Mesenchymal stem cell (in vitro differentiated cells and primary cell): ENCODE data around the gene RIMS3.
"Not testable (repeated sequence)": the region's sequence is repeated elsewhere in the genome, so short reads cannot be mapped to it uniquely, and the experiment has no call there.

Experiments
- DNase-seq: peaks from one replicate; pipeline ENCODE4 v3.0.0-alpha.2; 2013
- H2AFZ ChIP-seq: one replicate; pipeline ENCODE4 v1.6.1; 2013; ENCODE audit warnings: low read depth, mild to moderate bottlenecking, control low read depth, inconsistent platforms, low read length, moderate library complexity
- H2AK5ac ChIP-seq: 2 replicates; pipeline ENCODE4 v1.6.1; 2013; ENCODE audit warnings: low read length, moderate library complexity, mild to moderate bottlenecking, inconsistent platforms; ENCODE audit not compliant: severe bottlenecking
- H2BK120ac ChIP-seq: one replicate; pipeline ENCODE4 v1.6.1; 2013; ENCODE audit warnings: low read depth, mild to moderate bottlenecking, inconsistent platforms, low read length, moderate library complexity
- H2BK12ac ChIP-seq, 2 experiments: one replicate each; pipeline ENCODE4 v1.6.1; 2013; ENCODE audit warnings: inconsistent platforms in 2 of 2, low read length in 2 of 2, mild to moderate bottlenecking in 2 of 2, moderate library complexity in 2 of 2, control low read depth in 1 of 2
- H2BK15ac ChIP-seq: one replicate; pipeline ENCODE4 v1.6.1; 2013; ENCODE audit warnings: mild to moderate bottlenecking, low read depth, inconsistent platforms; ENCODE audit not compliant: poor library complexity, severe bottlenecking
- H2BK5ac ChIP-seq: 2 replicates; pipeline ENCODE4 v1.6.1; 2013; ENCODE audit warnings: low read depth, mild to moderate bottlenecking, low read length, control low read depth, inconsistent platforms; ENCODE audit not compliant: poor library complexity, severe bottlenecking
- H3K14ac ChIP-seq, 2 experiments: one replicate each; pipeline ENCODE4 v1.6.1; 2013; ENCODE audit warnings: inconsistent platforms in 2 of 2, low read length in 2 of 2, control low read depth in 1 of 2, mild to moderate bottlenecking in 1 of 2, moderate library complexity in 1 of 2
- H3K18ac ChIP-seq, 2 experiments: one replicate each; pipeline ENCODE4 v1.6.1; 2013; ENCODE audit warnings: inconsistent platforms in 2 of 2, low read length in 2 of 2, control low read depth in 1 of 2, low read depth in 1 of 2, mild to moderate bottlenecking in 1 of 2
- H3K23ac ChIP-seq, 2 experiments: one replicate each; pipeline ENCODE4 v1.6.1; 2013; ENCODE audit warnings: inconsistent platforms in 2 of 2, low read length in 2 of 2, mild to moderate bottlenecking in 2 of 2, moderate library complexity in 2 of 2, control low read depth in 1 of 2
- H3K27ac ChIP-seq: 2 replicates; pipeline ENCODE4 v1.5.1; 2013; ENCODE audit warnings: mild to moderate bottlenecking, moderate library complexity, low read length, control low read depth, inconsistent platforms; ENCODE audit not compliant: poor library complexity, severe bottlenecking
- H3K27me3 ChIP-seq, 2 experiments: 2 replicates each; pipeline versions ENCODE4 v1.6.1 to v1.7.0; 2013; ENCODE audit warnings: low read length in 2 of 2, mild to moderate bottlenecking in 2 of 2, moderate library complexity in 2 of 2, control low read depth in 1 of 2, inconsistent platforms in 1 of 2; ENCODE audit not compliant: control insufficient read depth in 1 of 2, insufficient read depth in 1 of 2
- H3K36me3 ChIP-seq, 2 experiments: 2 replicates each; pipeline versions ENCODE4 v1.6.1 to v1.7.0; 2013; ENCODE audit warnings: low read length in 2 of 2, control low read depth in 1 of 2, inconsistent platforms in 1 of 2, low read depth in 1 of 2, mild to moderate bottlenecking in 1 of 2; ENCODE audit not compliant: insufficient read depth in 2 of 2, control insufficient read depth in 1 of 2
- H3K4ac ChIP-seq, 2 experiments: one replicate each; pipeline ENCODE4 v1.6.1; 2013; ENCODE audit warnings: inconsistent platforms in 2 of 2, low read length in 2 of 2, mild to moderate bottlenecking in 2 of 2, moderate library complexity in 2 of 2, control low read depth in 1 of 2, low read depth in 1 of 2
- H3K4me1 ChIP-seq: 2 replicates; pipeline ENCODE4 v1.6.1; 2013; ENCODE audit warnings: low read depth, low read length, control low read depth; ENCODE audit not compliant: control insufficient read depth, insufficient read depth
- H3K4me2 ChIP-seq: 2 replicates; pipeline ENCODE4 v1.6.1; 2013; ENCODE audit warnings: low read length, mild to moderate bottlenecking, inconsistent platforms; ENCODE audit not compliant: poor library complexity, severe bottlenecking
- H3K4me3 ChIP-seq, 2 experiments: 2 replicates each; pipeline versions ENCODE4 v1.5.1 to v1.7.0; 2013; ENCODE audit warnings: low read length in 2 of 2, mild to moderate bottlenecking in 2 of 2, control low read depth in 1 of 2, low read depth in 1 of 2; ENCODE audit not compliant: insufficient read depth in 1 of 2
- H3K79me1 ChIP-seq: replicated peaks from 2 replicates; pipeline ENCODE4 v1.6.1; 2013; ENCODE audit warnings: mild to moderate bottlenecking, control low read depth, low read length, inconsistent platforms; ENCODE audit not compliant: poor library complexity, severe bottlenecking
- H3K9ac ChIP-seq: 2 replicates; pipeline ENCODE4 v1.7.0; 2013; ENCODE audit warnings: mild to moderate bottlenecking, low read length, moderate library complexity
- H3K9me3 ChIP-seq: 2 replicates; pipeline ENCODE4 v1.7.0; 2013; ENCODE audit warnings: mild to moderate bottlenecking, low read length; ENCODE audit not compliant: control insufficient read depth
- H4K8ac ChIP-seq: one replicate; pipeline ENCODE4 v1.6.1; 2013; ENCODE audit warnings: inconsistent platforms, mild to moderate bottlenecking, low read length, moderate library complexity
- H4K91ac ChIP-seq: one replicate; pipeline ENCODE4 v1.6.1; 2013; ENCODE audit warnings: mild to moderate bottlenecking, low read length, inconsistent platforms
- WGBS: methylation state at CpG from one replicate; pipeline ENCODE4 v1.1.7; 2013; ENCODE audit warnings: mixed read lengths; 5-methylcytosine and 5-hydroxymethylcytosine counted together

Gene RIMS3

DNA sequence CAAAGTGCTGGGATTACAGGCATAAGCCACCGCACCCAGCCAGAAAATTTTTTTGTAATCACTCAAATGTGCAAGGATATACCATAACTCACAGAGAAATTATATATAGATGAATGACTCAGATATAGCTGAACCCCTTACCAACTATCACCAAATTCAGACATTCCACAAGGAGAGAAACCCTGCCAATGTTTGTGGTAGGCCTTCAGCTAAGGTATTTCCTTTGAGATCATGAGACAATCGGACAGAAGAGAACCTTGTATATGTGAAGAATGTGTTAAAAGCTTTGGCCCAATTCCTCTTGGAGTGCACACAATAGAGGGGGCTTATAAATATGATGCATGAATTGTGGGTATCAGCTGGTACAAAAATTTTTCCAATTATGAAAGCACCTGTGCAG lies 83.4 kb downstream of the RIMS3 start:
- no peak overlapping the region for H3K4me3 ChIP-seq
- H3K4me2 ChIP-seq = no peak overlapping the region
- H2BK12ac ChIP-seq = no peak overlapping the region
- no peak overlapping the region for H2AK5ac ChIP-seq
- H3K4me1 ChIP-seq = no peaks in the 10 kb centered on the region
- no peaks in the 10 kb centered on the region for H3K36me3 ChIP-seq
- no peak for DNase-seq
- no peak overlapping the region for H3K27ac ChIP-seq
- H2BK5ac ChIP-seq = no peak overlapping the region
- no peak overlapping the region for H3K9ac ChIP-seq
- no peak overlapping the region for H3K14ac ChIP-seq
- H3K23ac ChIP-seq = no peak overlapping the region
- no peak overlapping the region for H2BK15ac ChIP-seq
- no peak overlapping the region for H4K91ac ChIP-seq
- H3K79me1 ChIP-seq = no peaks in the 10 kb centered on the region
- no peak overlapping the region for H2AFZ ChIP-seq
- no peaks in the 10 kb centered on the region for H3K9me3 ChIP-seq
- H3K18ac ChIP-seq = no peak overlapping the region
- no peak overlapping the region for H3K4ac ChIP-seq
- no peak overlapping the region for H4K8ac ChIP-seq
- 78% methylated on average over 1 of the region's 2 CpGs for WGBS
- H3K27me3 ChIP-seq = peaks cover 12 to 17% of the 10 kb centered on the region in 2 experiments
- H2BK120ac ChIP-seq = no peak overlapping the region

DNA sequence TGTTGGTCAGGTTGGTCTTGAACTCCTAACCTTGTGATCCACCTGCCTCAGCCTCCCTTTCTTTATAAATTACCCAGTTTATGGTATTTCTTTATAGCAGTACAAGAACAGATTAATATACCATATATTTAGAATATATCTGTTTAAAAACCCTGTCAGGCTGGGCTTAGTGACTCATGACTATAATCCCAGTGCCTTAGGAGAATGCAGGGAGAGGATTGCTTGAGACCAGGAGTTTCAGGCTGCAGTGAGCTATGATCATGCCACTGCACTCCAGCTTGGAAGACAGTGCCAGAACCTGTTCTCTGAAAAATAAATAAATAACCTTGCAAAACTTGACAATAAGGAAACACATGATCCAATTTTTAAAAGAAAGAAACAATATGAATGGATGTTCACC lies 90.1 kb downstream of the RIMS3 start:
- H2BK12ac ChIP-seq = no peak overlapping the region

GRCh38 chr1:40574805-40575204 lies 90.7 kb downstream of the RIMS3 start:
- H2BK5ac ChIP-seq, H3K27me3 ChIP-seq, H3K4ac ChIP-seq, H3K14ac ChIP-seq, H2BK120ac ChIP-seq, H4K8ac ChIP-seq, H2BK12ac ChIP-seq, H3K18ac ChIP-seq, H2AK5ac ChIP-seq, H2AFZ ChIP-seq, H3K4me1 ChIP-seq, H3K79me1 ChIP-seq, H3K23ac ChIP-seq, H3K9me3 ChIP-seq, H4K91ac ChIP-seq, H3K4me3 ChIP-seq, H3K36me3 ChIP-seq, DNase-seq, H3K27ac ChIP-seq, H3K4me2 ChIP-seq, H2BK15ac ChIP-seq, H3K9ac ChIP-seq: not testable (repeated sequence)
- 100% methylated on average over 1 of the region's 3 CpGs for WGBS

More for the DNA sequence above, 90.1 kb downstream of the RIMS3 start:
- Histone ChIP-seq H3K79me1 (no peaks in the 10 kb centered on the region), H3K4me2 (no peak overlapping the region), H3K4me3 (no peak overlapping the region), H2BK5ac (no peak overlapping the region), H3K4ac (no peak overlapping the region), H3K14ac (no peak overlapping the region), H3K36me3 (no peaks in the 10 kb centered on the region), H2BK15ac (no peak overlapping the region), H3K9ac (no peak overlapping the region), H3K23ac (no peak overlapping the region), H2AK5ac (no peak overlapping the region), H4K8ac (no peak overlapping the region), H2BK120ac (no peak overlapping the region), H3K4me1 (no peaks in the 10 kb centered on the region), H3K18ac (no peak overlapping the region), H3K27me3 (no peaks in the 10 kb centered on the region), H3K27ac (no peak overlapping the region), H2AFZ (no peak overlapping the region), H4K91ac (no peak overlapping the region), H3K9me3 (no peaks in the 10 kb centered on the region)
- DNase-seq = peak; percentile 16
